ENCODE measurements around the gene GALNS.

Gene GALNS

GRCh38 chr16:88867581-88868246 is 11.0 kb upstream of the GALNS start:
- H3K4me3 ChIP-seq (ENCODE audit: low read depth, low read length), result no peak overlapping the region

GRCh38 chr16:88866151-88866920 is 9.6 kb upstream of the GALNS start, which contains the start of gene PABPN1L:
PABPN1L (minus strand) TSS chr16:88866660; CDS start chr16:88866606, 54 bp downstream.
- no peak for DNase-seq (ENCODE audit: low read depth)
- no peak within 1 kb of the TSS for H3K4me3 ChIP-seq (ENCODE audit: low read depth, low read length)
- no peak for TF ChIP-seq CTCF (IDR thresholded peaks at IDR 0.05; ENCODE audit: insufficient read depth, low read depth, low read length, missing control alignments)

More at GRCh38 chr16:88867581-88868246, 11.0 kb upstream of the GALNS start:
- TF ChIP-seq CTCF (IDR thresholded peaks at IDR 0.05; ENCODE audit: insufficient read depth, low read depth, low read length, missing control alignments), result no peak
- no peak for DNase-seq (ENCODE audit: low read depth)

- TF ChIP-seq CTCF (IDR thresholded peaks at IDR 0.05; ENCODE audit: insufficient read depth, low read depth, low read length, missing control alignments), result no peak
- no peak for DNase-seq (ENCODE audit: low read depth)
- H3K4me3 ChIP-seq (ENCODE audit: low read depth, low read length), result no peak overlapping the region
These were observed 9.0 kb upstream of the GALNS start for GRCh38 chr16:88865742-88866141.

GRCh38 chr16:88865310-88865709 is 8.6 kb upstream of the GALNS start:
- DNase-seq (ENCODE audit: low read depth), result no peak
- H3K4me3 ChIP-seq (ENCODE audit: low read depth, low read length), result no peak overlapping the region
- TF ChIP-seq CTCF (IDR thresholded peaks at IDR 0.05; ENCODE audit: insufficient read depth, low read depth, low read length, missing control alignments), result no peak

GRCh38 chr16:88864521-88864920 is 7.8 kb upstream of the GALNS start:
- H3K4me3 ChIP-seq (ENCODE audit: low read depth, low read length), result no peak overlapping the region
- no peak for DNase-seq (ENCODE audit: low read depth)
- no peak for TF ChIP-seq CTCF (IDR thresholded peaks at IDR 0.05; ENCODE audit: insufficient read depth, low read depth, low read length, missing control alignments)

GRCh38 chr16:88864099-88864498 is 7.4 kb upstream of the GALNS start:
- no peak for TF ChIP-seq CTCF (IDR thresholded peaks at IDR 0.05; ENCODE audit: insufficient read depth, low read depth, low read length, missing control alignments)
- no peak overlapping the region for H3K4me3 ChIP-seq (ENCODE audit: low read depth, low read length)
- DNase-seq (ENCODE audit: low read depth), result no peak
